H9 (cell line): ENCODE data around the gene ATP5IF1. TPM values are rescaled to one million over a fixed set of nuclear protein-coding genes. Genes with fewer than 3 reads are reported as not detected.

Source experiments
- DNase-seq: peaks from one replicate; pipeline ENCODE4 v3.0.0-alpha.2; 2017
- H2AFZ ChIP-seq: one replicate; pipeline ENCODE4 v1.6.1; 2013; ENCODE audit warnings: mild to moderate bottlenecking, low read length, control low read depth, moderate library complexity
- H2AK5ac ChIP-seq: 2 replicates; pipeline ENCODE4 v1.6.1; 2013; ENCODE audit warnings: low read length, control low read depth, mixed read lengths; ENCODE audit not compliant: insufficient read length
- H2BK120ac ChIP-seq: one replicate; pipeline ENCODE4 v1.6.1; 2013; ENCODE audit warnings: low read depth, mild to moderate bottlenecking, low read length, control low read depth, inconsistent platforms; ENCODE audit not compliant: poor library complexity, severe bottlenecking
- H2BK12ac ChIP-seq: 2 replicates; pipeline ENCODE4 v1.6.1; 2013; ENCODE audit warnings: low read length, control low read depth, mixed read lengths, low read depth; ENCODE audit not compliant: insufficient read length
- H2BK15ac ChIP-seq: 2 replicates; pipeline ENCODE4 v1.6.1; 2013; ENCODE audit warnings: low read depth, low read length, control low read depth
- H2BK20ac ChIP-seq: one replicate; pipeline ENCODE4 v1.6.1; 2013; ENCODE audit warnings: low read depth, mild to moderate bottlenecking, low read length, control low read depth, inconsistent platforms; ENCODE audit not compliant: poor library complexity, severe bottlenecking
- H2BK5ac ChIP-seq: 2 replicates; pipeline ENCODE4 v1.6.1; 2013; ENCODE audit warnings: low read length, control low read depth, mixed read lengths; ENCODE audit not compliant: insufficient read length
- H3K14ac ChIP-seq: 2 replicates; pipeline ENCODE4 v1.6.1; 2013; ENCODE audit warnings: low read length, control low read depth; ENCODE audit not compliant: insufficient read depth
- H3K18ac ChIP-seq: 2 replicates; pipeline ENCODE4 v1.6.1; 2013; ENCODE audit warnings: low read depth, mild to moderate bottlenecking, mixed read lengths, low read length, control low read depth; ENCODE audit not compliant: insufficient read length
- H3K23ac ChIP-seq: 2 replicates; pipeline ENCODE4 v1.6.1; 2013; ENCODE audit warnings: low read length, control low read depth, mixed read lengths, low read depth; ENCODE audit not compliant: insufficient read length
- H3K23me2 ChIP-seq: 2 replicates; pipeline ENCODE4 v1.6.1; 2013; ENCODE audit warnings: low read depth, mild to moderate bottlenecking, mixed read lengths, low read length, control low read depth; ENCODE audit not compliant: insufficient read length, poor library complexity, severe bottlenecking
- H3K27ac ChIP-seq: 2 replicates; pipeline ENCODE4 v1.5.1; 2013; ENCODE audit warnings: low read length, control low read depth, mixed read lengths, low read depth; ENCODE audit not compliant: insufficient read length
- H3K27me3 ChIP-seq: 2 replicates; pipeline ENCODE4 v1.6.1; 2013; ENCODE audit warnings: low read length, control low read depth, inconsistent platforms; ENCODE audit not compliant: insufficient read depth
- H3K4ac ChIP-seq: 2 replicates; pipeline ENCODE4 v1.6.1; 2013; ENCODE audit warnings: low read depth, mild to moderate bottlenecking, control low read depth, inconsistent platforms, low read length, moderate library complexity
- H3K4me1 ChIP-seq: 2 replicates; pipeline ENCODE4 v1.6.1; 2013; ENCODE audit warnings: low read length, control low read depth, inconsistent platforms; ENCODE audit not compliant: insufficient read depth
- H3K4me2 ChIP-seq: 2 replicates; pipeline ENCODE4 v1.6.1; 2013; ENCODE audit warnings: low read length, control low read depth, mixed read lengths; ENCODE audit not compliant: insufficient read length, insufficient read depth
- H3K56ac ChIP-seq: 2 replicates; pipeline ENCODE4 v1.6.1; 2013; ENCODE audit warnings: low read depth, mild to moderate bottlenecking, mixed read lengths, low read length, control low read depth; ENCODE audit not compliant: insufficient read length
- H3K79me1 ChIP-seq: 2 replicates; pipeline ENCODE4 v1.6.1; 2013; ENCODE audit warnings: low read depth, mild to moderate bottlenecking, moderate library complexity, low read length, control low read depth, inconsistent platforms; ENCODE audit not compliant: insufficient read depth, poor library complexity, severe bottlenecking
- H3K79me2 ChIP-seq: 2 replicates; pipeline ENCODE4 v1.6.1; 2013; ENCODE audit warnings: low read length, control low read depth, inconsistent platforms; ENCODE audit not compliant: insufficient read depth
- H3K9ac ChIP-seq: 2 replicates; pipeline ENCODE4 v1.6.1; 2013; ENCODE audit warnings: low read length, control low read depth, mixed read lengths; ENCODE audit not compliant: insufficient read length; ENCODE audit errors: extremely low read depth
- H3K9me3 ChIP-seq: one replicate; pipeline ENCODE4 v1.6.1; 2013; ENCODE audit warnings: low read depth, low read length, inconsistent platforms; ENCODE audit not compliant: control insufficient read depth
- H3T11ph ChIP-seq: one replicate; pipeline ENCODE4 v1.6.1; 2013; ENCODE audit warnings: mild to moderate bottlenecking, low read length, control low read depth, inconsistent platforms
- H4K20me1 ChIP-seq: one replicate; pipeline ENCODE4 v1.6.1; 2013; ENCODE audit not compliant: control insufficient read depth, insufficient read length, insufficient read depth
- H4K5ac ChIP-seq: 2 replicates; pipeline ENCODE4 v1.6.1; 2013; ENCODE audit warnings: low read depth, mild to moderate bottlenecking, mixed read lengths, low read length, control low read depth; ENCODE audit not compliant: insufficient read length
- H4K8ac ChIP-seq: replicated peaks from 2 replicates; pipeline ENCODE4 v1.6.1; 2013; ENCODE audit warnings: low read length, control low read depth, mixed read lengths, low read depth; ENCODE audit not compliant: insufficient read length
- H4K91ac ChIP-seq: 2 replicates; pipeline ENCODE4 v1.6.1; 2013; ENCODE audit warnings: low read depth, mild to moderate bottlenecking, moderate library complexity, mixed read lengths, low read length, control low read depth; ENCODE audit not compliant: insufficient read length
- H3K27ac Mint-ChIP-seq, 3 experiments: 2 replicates in 2 of 3; 3 replicates in 1 of 3; pipeline ENCODE4 v1.8.0; 2020 to 2021; ENCODE audit warnings: mixed read lengths in 3 of 3, mild to moderate bottlenecking in 1 of 3, moderate library complexity in 1 of 3
- H3K27me3 Mint-ChIP-seq: 2 replicates; pipeline ENCODE4 v1.8.0; 2021; ENCODE audit warnings: low read depth, mild to moderate bottlenecking, moderate library complexity, mixed read lengths
- H3K36me3 Mint-ChIP-seq, 3 experiments: 2 replicates in 2 of 3; 3 replicates in 1 of 3; pipeline ENCODE4 v1.8.0; 2020 to 2021; ENCODE audit warnings: low read depth in 3 of 3, mixed read lengths in 3 of 3; ENCODE audit not compliant: insufficient read depth in 1 of 3
- H3K4me1 Mint-ChIP-seq, 2 experiments: 2 replicates each; pipeline ENCODE4 v1.8.0; 2020; ENCODE audit warnings: mixed read lengths in 2 of 2
- H3K4me3 Mint-ChIP-seq, 2 experiments: 2 replicates in 1 of 2; 3 replicates in 1 of 2; pipeline ENCODE4 v1.8.0; 2020 to 2021; ENCODE audit warnings: mild to moderate bottlenecking in 2 of 2, mixed read lengths in 2 of 2, moderate library complexity in 1 of 2
- H3K9me3 Mint-ChIP-seq, 2 experiments: 2 replicates in 1 of 2; 3 replicates in 1 of 2; pipeline ENCODE4 v1.8.0; 2020; ENCODE audit warnings: mild to moderate bottlenecking in 2 of 2, mixed read lengths in 2 of 2, moderate library complexity in 1 of 2
- WGBS: extraction: QIAGEN DNeasy Blood & Tissue Kit; methylation state at CpG from one replicate; pipeline ENCODE4 v1.1.7; 2013; ENCODE audit warnings: missing lambda C conversion rate, low lambda C conversion rate, mixed read lengths; ENCODE audit not compliant: insufficient read length; ENCODE audit errors: extremely low coverage; 5-methylcytosine and 5-hydroxymethylcytosine counted together
- total RNA-seq: library from RNA; stranded (reverse); gene quantifications from 2 replicates; pipeline ENCODE4 v1.2.1, GENCODE V29; 2021
- TF ChIP-seq, protein P1 (sequence below): fragments of 200-600 bp; sonication (generic); conservative IDR thresholded peaks from 3 replicates; pipeline ENCODE4 v1.8.0; 2021; ENCODE audit warnings: antibody characterized with exemption, mild to moderate bottlenecking

ATP5IF1 gene
- total RNA-seq, 1 experiment from 2014 or later: 257 TPM

GRCh38 chr1:28259934-28260802 is 24.2 kb downstream of the ATP5IF1 start:
- Mint-ChIP-seq H3K4me1 (peaks cover 37% of the 10 kb centered on the region in 2 experiments), H3K27me3 (no peaks in the 10 kb centered on the region; the same call in 1 of the 2 replicates), H3K27ac (peak overlapping the region in 2 of 3 experiments; percentile 28 to 87; a peak in 1 of 7 replicates), H3K4me3 (peak overlapping the region; percentile 81 to 83), H3K36me3 (peaks cover 3 to 7% (median 4%) of the 10 kb centered on the region in 3 experiments; a peak in 4 of 7 replicates), H3K9me3 (no peaks in the 10 kb centered on the region)
- peak overlapping the region; percentile 85 for H3K4me2 ChIP-seq
- no peak overlapping the region for H4K91ac ChIP-seq
- peaks cover 7% of the 10 kb centered on the region for H3K23me2 ChIP-seq
- H4K8ac ChIP-seq: no peak overlapping the region
- H3K23ac ChIP-seq: no peak overlapping the region
- no peaks in the 10 kb centered on the region for H3K9me3 ChIP-seq
- H3K18ac ChIP-seq: peak overlapping the region; percentile 85
- H2BK20ac ChIP-seq: no peak overlapping the region
- no peaks in the 10 kb centered on the region for H4K20me1 ChIP-seq
- no peak overlapping the region for H4K5ac ChIP-seq
- no CpG with 5 or more reads among the region's 66 CpGs for WGBS
- no peak overlapping the region for H2BK12ac ChIP-seq
- H2BK15ac ChIP-seq: no peak overlapping the region
- TF ChIP-seq, protein P1, sequence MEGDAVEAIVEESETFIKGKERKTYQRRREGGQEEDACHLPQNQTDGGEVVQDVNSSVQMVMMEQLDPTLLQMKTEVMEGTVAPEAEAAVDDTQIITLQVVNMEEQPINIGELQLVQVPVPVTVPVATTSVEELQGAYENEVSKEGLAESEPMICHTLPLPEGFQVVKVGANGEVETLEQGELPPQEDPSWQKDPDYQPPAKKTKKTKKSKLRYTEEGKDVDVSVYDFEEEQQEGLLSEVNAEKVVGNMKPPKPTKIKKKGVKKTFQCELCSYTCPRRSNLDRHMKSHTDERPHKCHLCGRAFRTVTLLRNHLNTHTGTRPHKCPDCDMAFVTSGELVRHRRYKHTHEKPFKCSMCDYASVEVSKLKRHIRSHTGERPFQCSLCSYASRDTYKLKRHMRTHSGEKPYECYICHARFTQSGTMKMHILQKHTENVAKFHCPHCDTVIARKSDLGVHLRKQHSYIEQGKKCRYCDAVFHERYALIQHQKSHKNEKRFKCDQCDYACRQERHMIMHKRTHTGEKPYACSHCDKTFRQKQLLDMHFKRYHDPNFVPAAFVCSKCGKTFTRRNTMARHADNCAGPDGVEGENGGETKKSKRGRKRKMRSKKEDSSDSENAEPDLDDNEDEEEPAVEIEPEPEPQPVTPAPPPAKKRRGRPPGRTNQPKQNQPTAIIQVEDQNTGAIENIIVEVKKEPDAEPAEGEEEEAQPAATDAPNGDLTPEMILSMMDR: no peak
- no peak overlapping the region for H2BK120ac ChIP-seq
- H3K79me2 ChIP-seq: peaks cover 29% of the 10 kb centered on the region; the same call in 1 of the 2 replicates
- H2BK5ac ChIP-seq: no peak overlapping the region
- peak overlapping the region; percentile 88 for H3K14ac ChIP-seq
- peaks cover 3% of the 10 kb centered on the region for H3K79me1 ChIP-seq
- no peaks in the 10 kb centered on the region for H3K27me3 ChIP-seq
- no peak overlapping the region for H2AFZ ChIP-seq
- H3K9ac ChIP-seq: peak overlapping the region; percentile 60
- peak; percentile 92 for DNase-seq
- H3K27ac ChIP-seq: no peak overlapping the region
- H2AK5ac ChIP-seq: no peak overlapping the region
- no peak overlapping the region for H3K4ac ChIP-seq
- H3K4me1 ChIP-seq: peaks cover 6% of the 10 kb centered on the region; the same call in 1 of the 2 replicates
- H3T11ph ChIP-seq: no peak overlapping the region
- no peak overlapping the region for H3K56ac ChIP-seq
